DMS79 treated with DMSO at 0.1 percent for 48 hours (cell line): ENCODE measurements around the gene POP4.

ENCODE experiments used
- DNase-seq: peaks from one replicate; lab custom pipeline; 2025; lab: John Stamatoyannopoulos, UW

Gene POP4

DNA sequence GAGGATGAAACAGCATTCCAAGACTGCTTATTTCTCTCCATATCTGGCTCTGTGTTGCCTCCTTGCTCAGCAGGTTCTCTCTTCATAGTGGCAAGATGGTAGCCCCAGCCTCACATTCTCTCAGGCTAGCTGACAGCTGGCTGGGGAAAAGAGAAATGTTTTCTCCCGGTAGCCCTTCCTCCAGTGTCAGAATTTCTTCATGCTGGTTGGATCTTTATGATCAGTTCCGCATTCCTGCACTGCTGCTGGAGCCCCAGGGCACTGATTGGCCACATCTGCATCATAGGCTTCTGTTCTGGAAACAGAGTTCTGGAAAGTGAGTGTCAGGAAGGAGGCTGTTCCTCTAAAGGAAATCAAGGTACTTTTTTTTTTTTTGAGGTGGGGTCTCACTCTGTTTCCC, 24.6 kb downstream of the POP4 start:
- no peak for DNase-seq

DNA sequence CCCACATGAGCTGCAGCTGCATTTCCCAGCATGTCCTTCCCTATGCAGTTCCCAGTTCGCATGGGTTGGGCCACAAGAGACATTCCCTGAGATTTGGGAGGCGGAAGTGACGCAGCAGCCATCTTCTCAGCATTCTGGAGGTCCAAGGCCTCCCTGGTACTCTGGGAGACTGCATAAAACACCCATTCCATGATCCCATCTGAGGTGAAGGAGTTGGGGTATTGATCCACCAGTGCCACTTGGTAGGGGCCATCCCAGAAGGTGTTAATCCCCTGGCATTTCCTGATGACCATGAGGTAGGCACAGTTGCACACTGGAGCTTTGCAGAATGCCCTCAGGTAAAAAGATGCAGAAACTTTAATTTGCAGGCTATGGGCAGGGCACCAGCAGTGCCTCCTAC, 25.4 kb downstream of the POP4 start:
- DNase-seq: no peak

DNA sequence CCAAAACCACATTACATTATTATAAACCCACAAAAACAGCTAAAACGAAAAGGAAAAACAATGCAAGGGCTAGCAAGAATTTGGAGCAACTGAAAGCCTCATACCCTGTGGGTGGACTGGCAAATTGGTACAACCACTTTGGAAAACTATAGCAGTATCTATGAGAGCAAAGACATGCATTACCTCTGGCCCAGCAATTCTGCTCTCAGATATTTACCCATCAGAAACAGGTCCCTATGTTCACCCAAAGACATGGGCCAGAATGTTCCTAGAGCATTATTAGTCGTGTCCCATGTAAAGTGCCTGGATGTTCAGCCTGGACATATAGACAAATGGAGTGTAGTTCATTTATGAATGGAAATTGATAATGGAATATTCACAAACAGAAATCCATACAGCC, 27.9 kb downstream of the POP4 start:
- no peak for DNase-seq

DNA sequence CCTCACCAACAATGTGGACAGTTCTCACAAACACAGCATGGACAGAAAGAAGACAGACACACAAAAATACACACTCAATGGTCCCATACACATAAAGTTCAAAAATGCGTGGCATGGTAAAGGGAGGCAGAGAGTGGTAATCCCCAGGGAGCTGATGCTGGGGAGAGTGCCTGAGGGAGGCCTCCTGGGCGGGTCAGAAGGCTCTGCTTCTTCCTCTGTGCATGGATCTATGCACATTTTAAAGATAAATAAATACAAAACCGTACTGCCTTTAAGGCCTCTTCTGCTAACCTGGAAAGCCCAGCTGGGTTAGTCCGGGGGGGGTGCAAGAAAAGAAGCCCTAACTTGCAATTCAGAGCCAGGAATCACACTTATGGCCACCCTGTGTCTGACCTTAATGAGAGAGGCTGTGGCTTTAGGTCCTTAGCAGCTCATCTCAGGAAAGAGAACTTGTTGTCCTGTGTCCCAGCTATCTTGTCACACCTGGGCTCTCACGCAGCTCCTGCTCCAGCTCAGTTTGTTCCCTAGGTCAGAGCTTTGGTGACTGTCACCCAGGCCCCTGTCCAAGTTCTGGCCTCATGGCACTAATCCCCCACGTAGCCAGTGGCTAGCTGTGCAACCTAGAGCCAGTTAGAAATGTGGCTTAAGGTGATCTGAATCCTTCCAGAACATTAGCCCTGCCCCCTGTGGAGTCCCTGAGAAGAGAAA, 28.5 kb downstream of the POP4 start:
- no peak for DNase-seq

DNA sequence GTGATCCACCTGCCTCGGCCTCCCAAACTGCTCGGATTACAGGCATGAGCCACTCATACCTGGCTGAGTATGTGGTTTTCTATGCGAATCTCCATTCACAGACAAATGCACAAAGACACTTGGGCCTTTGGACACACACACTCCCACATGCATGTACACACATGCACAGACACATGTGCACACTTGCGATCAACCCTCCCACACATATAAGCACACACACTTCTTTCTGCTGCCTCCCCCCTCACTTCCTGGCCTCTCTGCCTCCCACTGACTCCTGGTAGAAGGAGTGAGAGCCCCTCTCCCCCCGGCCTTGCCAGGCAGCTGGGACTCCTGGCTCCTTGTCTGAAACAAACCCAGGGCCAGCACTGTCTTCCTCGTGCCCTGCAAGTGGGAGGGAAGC, 29.9 kb downstream of the POP4 start:
- DNase-seq: no peak

DNA sequence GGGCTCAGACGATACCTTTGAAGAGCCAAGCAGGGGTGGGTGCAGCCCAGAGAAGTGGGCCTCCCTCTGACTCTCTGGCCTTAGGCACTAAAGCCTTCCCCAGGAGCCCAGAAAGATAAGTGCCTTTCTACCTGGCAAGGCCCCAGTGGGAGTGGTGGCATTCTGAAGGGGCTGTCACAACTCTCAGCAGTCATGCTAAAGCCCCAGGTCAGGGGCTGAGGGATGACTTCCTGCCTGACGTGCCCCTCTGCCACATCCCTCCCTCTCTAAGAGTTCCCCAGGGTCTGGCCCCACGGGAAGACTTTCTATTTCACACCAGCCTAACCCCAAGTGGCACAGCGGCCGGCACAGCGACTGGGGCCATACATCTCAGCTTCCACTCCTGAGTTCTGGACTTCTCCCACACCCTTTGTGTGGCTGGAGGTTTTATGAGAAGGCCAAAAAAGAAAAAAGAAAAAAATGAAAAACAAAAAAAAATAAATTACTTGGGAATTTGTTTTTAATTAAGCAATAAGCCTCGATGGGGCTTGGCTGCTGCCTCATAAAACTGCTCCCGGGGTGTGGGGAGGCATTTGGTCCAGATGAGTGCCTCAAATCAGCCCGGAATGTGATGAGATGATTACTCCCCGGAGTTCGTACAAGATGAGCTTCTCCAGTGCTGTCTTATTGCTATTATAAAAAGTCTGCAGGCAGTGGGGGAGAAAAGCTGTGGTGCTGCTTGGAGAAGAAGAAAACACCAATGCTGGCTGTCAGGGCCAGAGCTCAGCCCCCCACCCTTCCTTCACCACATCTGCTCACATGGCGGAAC, 30.7 kb downstream of the POP4 start:
- DNase-seq: no peak

DNA sequence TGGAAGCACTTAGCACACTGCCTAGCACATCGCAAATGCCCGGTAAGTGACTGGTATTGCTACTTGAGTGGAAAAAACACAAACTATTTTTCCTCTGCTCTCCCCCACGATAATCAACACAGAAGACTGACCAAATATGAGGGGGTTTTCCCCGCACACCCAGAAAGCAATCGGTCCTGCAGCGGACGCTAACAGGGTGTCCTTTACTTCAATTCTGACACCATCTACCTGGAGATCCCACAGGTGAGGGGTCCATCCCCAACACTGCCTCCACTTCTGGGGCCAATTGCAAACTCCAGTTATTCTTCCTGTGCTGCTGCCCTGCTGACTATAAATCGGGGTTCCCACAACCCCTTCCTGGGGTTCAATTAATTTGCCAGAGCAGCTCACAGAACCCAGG, 33.0 kb downstream of the POP4 start:
- DNase-seq: no peak

DNA sequence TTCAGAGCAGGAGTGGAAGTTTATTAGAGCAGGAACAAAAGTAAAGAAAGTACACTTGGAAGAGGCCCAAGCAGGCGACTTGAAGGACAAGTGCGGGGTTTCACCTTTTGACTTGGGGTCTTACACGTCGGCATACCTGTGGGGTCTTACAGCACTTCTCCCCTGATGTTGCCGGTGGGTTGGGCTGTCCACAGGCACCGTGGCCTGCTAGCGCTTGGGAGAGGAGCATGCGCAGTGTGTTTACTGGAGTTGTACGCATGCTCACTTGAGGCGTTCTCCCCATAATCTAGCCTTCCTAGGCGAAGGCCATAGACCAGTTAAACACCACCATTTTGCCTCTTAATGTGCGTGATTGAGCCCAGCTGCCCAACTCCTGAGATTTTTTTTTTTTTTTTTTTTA, 34.1 kb downstream of the POP4 start:
- no peak for DNase-seq

DNA sequence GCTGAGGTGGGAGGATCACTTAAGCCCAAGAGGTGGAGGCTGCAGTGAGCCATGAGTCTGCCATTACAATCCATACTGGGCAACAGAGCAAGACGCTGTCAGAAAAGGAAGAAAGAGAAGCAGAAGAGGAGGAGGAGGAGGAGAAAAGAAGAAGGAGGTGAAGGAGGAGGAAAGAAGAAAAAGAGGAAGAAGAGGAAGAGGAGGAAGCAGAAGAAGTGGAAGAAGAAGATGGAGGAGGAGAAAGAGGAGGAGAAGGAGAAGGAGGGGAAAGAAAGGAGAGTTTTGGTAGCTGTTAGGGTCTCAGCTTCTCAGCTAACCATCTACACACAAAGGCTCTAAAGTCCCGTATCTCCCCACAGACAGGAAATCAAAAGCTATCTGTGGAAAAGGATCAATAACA, 35.5 kb downstream of the POP4 start:
- DNase-seq: no peak

DNA sequence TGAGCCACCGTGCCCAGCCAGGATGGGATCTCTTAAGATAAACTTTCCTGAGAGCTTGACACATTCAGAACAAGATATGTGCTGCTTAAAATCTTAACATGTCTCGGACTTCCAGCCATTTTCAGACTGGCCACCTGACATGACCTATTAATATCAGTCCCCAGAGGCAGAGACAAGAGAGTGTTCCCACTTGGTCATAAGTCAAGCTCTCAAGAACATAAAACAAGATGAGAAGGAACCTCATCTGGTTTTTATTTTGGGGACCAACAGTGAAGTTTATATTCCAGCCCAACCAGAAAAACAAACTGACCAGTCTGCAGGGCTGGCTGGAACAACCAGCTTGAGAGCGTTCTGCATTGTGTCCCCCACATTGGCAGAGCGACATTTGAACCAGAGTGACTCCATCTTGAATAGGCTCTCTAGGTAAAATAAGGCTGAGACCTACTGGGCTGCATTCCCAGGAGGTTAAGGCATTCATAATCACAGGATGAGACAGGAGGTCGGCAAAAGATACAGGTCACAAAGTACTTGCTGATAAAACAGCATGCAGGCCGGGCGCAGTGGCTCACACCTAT, 37.4 kb downstream of the POP4 start:
- no peak for DNase-seq

DNA sequence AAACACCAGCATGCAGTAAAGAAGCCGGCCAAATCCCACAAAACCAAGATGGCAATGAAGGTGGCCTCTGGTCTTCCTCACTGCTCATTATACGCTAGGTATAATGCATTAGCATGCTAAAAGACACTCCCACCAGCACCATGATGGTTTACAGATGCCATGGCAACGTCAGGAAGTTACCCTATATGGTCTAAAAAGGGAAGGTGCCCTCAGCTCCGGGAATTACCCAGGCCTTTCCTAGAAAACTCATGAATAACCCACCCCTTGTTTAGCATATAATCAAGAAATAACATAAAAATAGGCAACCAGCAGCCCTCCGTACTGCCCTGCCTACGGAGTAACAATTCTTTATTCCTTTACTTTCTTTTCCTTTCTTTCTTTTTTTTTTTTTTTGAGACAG, 38.1 kb downstream of the POP4 start:
- no peak for DNase-seq

DNA sequence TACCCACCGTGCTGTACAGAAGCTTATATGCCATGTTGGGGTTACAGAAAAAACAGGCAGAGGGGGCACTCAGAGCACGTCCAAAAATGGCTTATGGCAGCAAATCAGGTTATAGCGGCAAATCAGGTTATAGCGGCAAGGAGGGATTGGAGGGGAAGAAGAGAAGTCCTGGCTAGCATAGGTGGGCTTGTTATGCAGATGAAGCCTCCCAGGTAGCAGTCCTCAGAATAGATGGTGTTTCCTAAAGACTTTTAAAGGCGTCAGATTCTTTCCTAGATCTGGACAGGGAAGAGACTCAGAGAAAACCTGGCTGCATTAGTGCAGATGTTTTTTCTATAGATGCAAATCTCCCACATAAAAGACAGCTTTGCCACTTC, 39.4 kb downstream of the POP4 start:
- DNase-seq: no peak

DNA sequence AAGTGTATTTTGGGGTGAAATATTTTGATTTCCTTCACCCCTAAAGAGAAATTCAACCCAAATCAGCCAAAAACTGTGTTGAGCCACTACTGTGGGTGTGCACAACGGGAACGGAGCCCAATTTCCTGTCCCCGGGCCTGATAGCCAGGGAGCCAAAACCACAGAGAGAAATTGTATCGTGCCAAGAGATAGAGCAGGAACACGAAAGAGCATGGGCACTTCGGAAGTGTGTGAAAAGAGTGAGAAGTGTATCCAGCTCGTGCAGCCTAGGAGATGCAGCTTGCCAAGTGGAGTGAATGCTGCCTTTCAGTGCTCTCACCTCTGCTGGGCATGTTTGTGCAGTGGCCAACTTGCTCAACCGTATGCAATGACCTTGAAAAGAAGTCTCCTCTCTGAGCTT, 39.8 kb downstream of the POP4 start:
- DNase-seq: peak; percentile 43

DNA sequence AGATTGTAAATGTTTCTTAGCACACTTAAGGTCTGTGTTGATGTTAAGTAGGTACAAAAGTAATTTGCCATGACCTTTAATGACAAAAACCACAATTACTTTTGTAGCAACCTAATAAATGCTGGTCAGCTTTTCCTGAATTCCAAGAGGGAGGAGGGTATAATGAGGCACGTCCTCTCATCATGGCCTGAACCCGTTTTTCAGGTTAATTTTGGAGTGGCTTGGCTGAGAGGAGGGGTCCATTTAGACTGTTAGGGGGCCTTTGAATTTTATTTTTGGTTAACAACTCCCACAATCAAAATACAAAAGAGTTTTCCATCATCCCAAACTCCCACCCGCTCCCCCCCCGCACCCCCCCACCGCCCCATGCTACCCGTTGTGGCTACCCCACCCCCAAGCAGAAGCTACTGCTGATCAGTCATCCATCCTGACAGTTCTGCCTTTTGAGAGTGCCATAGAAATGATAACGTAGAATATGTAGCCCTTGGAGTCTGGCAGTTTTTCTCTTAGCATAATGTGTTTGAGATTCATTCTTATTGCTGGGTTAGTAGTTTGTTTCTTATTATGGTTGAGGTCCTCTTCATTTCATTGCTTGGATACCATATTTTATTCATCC, 44.8 kb downstream of the POP4 start:
- DNase-seq: peak; percentile 35

DNA sequence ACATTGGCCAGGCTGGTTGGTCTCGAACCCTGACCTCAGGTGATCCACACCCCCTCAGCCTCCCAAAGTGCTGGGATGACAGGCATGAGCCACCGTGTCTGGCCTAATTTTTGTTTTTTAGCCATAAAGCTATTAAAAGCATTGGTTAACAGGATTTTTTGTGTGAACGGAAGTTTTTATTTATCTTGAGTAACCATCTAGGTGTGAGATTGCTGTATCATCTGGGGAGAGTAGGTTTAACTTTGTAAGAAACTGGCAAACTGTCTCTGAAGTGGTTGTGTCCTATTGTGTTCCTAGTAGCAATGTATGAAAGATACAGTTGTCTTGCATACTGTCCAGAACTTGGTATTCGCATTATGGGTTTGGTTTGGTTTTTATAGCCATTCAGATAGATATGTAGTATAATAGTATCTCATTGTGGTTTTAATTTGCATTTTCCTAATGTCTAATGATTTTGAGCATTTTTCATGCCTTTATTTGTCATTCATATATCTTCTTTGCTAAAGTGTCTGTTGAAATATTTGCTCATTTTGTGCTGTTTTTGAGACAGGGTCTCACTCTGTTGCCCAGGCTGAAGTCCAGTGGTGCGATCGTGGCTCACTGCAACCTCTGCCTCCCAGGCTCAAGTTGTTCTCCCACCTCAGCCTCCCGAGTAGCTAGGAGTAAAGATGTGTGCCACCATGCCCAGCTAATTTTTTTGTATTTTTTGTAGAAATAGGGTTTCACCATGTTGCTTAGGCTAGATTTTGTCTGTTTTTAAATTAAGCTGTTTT, 45.7 kb downstream of the POP4 start:
- DNase-seq: no peak

DNA sequence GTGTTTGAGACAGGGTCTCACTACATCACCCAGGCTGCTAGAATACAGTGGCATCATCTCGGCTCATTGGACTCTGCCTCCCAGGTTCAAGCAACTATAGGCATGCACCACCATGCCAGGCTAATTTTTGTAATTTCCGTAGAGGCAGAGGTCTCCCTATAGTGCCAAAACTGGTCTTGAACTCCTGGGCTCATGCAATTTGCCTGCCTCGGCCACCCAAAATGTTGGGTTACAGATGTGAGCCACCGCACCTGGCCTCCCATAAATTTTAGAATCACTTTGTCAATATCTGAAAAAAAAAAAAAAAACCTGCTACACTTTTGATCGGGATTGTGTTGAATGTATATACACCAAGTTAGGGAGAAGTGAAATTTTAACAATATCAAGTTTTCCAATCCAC, 47.3 kb downstream of the POP4 start:
- DNase-seq: no peak

DNA sequence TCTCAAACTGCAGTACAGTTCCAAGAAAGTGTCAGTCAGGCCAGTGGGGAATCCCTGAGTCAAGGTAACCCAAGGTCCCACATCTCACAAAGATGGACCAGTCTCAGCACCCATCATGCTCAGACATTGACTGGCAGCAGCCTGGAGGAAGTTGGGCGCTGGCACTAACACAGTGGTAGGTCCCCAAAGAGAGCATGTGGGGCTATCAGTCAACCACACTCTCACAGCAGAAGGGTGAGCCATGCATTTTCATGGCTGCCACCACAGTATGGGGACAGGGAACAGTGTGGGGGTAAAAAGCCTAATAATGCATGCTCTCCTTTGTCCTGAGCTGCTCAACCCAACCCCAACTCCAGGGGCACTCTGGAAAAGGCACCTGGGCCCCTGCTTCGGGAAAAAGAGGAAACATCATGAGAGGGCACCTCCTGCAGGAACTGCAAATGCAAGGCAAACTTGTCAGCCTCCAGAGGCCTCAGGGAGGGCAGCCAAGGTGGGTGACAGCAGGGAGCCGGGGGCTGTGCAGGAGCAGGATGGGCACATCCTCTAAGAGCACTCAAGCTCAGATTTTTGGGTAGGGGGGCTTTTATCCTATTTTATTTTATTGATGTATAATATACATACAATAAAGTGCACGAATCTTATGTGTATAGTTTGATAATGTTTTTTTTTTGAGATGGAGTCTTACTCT, 49.7 kb downstream of the POP4 start:
- no peak for DNase-seq

DNA sequence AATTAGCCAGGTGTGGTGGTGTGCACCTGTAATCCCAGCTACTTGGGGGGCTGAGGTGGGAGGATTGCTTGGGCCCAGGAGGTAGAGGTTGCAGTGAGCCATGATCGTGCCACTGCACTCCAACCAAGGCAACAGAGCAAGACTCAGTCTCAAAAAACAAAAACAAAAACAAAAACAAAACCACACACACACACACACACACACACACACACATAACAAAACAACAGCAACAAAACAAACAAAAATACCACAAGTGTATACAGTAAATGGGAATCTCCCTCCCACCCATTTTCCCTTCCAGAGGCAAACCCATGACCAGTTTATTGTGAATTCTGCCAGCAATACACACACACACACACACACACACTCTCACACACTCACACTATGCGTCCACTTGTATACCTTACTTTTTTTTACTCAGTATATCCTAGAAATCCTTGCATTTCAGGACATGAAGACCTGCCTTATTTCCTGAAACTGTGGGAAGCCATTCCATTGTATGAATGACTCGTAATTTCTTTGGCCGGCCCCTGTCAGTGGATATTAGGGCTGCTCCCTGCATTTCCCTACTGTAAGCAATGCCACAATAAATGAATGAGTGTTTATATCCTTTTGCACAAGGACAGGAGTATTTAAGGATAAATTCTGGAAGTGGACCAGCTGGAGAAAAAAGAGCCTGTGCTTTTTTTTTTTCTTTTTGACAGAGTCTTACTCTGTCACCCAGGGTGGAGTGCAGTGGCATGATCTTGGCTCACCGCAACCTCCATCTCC, 52.3 kb downstream of the POP4 start:
- DNase-seq: no peak

DNA sequence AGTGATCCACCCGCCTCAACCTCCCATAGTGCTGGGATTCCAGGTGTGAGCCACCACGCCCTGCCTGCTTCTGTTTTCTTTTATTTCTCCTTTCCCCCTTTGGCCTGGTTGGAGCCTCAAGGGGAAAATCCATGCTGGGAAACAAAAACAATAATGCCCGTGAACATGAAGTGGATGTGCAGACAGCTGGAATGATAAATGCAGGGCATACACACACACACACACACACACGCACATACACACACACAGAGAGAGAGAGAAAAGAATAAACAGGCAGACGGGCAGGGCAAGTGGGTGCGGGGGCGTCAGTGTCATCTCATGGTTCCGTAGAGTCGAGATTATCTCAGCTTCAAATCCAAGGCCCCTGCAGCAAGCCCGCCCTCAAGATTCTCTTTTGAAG, 54.8 kb downstream of the POP4 start:
- no peak for DNase-seq

DNA sequence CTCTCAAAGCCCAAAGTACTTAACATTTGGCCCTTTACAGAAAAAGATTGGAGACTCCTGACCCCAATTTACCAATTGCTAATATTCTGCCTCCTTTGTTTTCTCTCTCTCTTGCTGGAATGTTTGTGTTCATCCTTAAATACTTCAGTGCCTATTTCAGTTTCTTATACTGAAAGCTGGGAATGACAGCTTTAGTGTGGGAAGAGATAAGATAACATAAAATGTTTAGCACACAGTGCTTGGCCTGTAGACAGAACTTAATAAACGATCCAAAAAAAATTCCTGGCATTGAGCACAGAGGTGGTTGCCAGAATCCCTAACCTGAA, 56.2 kb downstream of the POP4 start:
- no peak for DNase-seq
